Measurements from ENCODE around the gene MYO7A.

The MYO7A gene

DNA sequence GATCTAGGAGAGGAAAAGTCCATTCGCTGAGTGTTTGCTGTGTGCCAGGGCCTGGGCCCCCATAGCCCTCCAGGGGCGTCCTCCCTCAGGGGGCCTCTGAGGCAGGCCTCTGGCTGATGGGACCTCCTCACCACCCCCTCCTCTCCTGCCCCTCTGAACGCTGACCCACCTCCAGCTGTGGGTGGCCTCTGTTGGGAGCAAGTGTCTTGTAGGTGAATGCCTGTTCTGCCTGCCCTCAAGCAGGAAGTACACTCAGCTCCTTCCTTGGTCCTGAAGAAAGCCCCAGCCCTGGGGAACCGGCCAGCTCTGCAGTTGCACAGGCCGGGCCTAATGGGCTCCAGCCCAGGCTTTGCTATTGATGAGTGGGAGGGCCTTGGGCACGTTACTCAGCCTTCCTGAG is 3.5 kb downstream of the MYO7A start:
- Histone ChIP-seq H3K27me3 (ENCODE audit: insufficient read depth, low read length, poor library complexity, severe bottlenecking) (no peaks in the 10 kb centered on the region), H3K4me2 (ENCODE audit: low read depth, low read length, poor library complexity, severe bottlenecking) (no peak overlapping the region), H3K4me1 (ENCODE audit: insufficient read depth, low read length, poor library complexity, severe bottlenecking) (no peaks in the 10 kb centered on the region), H3F3A (ENCODE audit: low read depth) (no peaks in the 10 kb centered on the region), H3K9me2 (replicated peaks; ENCODE audit: low read depth, low read length) (no peaks in the 10 kb centered on the region), H3K4me3 (ENCODE audit: low read length, poor library complexity, severe bottlenecking) (no peak overlapping the region), H3K36me3 (ENCODE audit: insufficient read depth, low read length) (no peaks in the 10 kb centered on the region), H4K20me1 (ENCODE audit: insufficient read depth, low read length, poor library complexity, severe bottlenecking) (no peaks in the 10 kb centered on the region), H3K79me2 (ENCODE audit: insufficient read depth, low read length) (no peaks in the 10 kb centered on the region), H3K9ac (ENCODE audit: low read depth, low read length, poor library complexity, severe bottlenecking) (no peak overlapping the region), H3K9me3 (ENCODE audit: insufficient read depth, low read depth, low read length) (no peaks in the 10 kb centered on the region), H2AFZ (ENCODE audit: low read length) (no peak overlapping the region)
- TF ChIP-seq EZH2phosphoT487 (IDR thresholded peaks at IDR 0.05; ENCODE audit: borderline replicate concordance), result no peak
- TF ChIP-seq, protein P1, sequence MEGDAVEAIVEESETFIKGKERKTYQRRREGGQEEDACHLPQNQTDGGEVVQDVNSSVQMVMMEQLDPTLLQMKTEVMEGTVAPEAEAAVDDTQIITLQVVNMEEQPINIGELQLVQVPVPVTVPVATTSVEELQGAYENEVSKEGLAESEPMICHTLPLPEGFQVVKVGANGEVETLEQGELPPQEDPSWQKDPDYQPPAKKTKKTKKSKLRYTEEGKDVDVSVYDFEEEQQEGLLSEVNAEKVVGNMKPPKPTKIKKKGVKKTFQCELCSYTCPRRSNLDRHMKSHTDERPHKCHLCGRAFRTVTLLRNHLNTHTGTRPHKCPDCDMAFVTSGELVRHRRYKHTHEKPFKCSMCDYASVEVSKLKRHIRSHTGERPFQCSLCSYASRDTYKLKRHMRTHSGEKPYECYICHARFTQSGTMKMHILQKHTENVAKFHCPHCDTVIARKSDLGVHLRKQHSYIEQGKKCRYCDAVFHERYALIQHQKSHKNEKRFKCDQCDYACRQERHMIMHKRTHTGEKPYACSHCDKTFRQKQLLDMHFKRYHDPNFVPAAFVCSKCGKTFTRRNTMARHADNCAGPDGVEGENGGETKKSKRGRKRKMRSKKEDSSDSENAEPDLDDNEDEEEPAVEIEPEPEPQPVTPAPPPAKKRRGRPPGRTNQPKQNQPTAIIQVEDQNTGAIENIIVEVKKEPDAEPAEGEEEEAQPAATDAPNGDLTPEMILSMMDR (conservative IDR thresholded peaks at IDR 0.05; ENCODE audit: low read length), result no peak

DNA sequence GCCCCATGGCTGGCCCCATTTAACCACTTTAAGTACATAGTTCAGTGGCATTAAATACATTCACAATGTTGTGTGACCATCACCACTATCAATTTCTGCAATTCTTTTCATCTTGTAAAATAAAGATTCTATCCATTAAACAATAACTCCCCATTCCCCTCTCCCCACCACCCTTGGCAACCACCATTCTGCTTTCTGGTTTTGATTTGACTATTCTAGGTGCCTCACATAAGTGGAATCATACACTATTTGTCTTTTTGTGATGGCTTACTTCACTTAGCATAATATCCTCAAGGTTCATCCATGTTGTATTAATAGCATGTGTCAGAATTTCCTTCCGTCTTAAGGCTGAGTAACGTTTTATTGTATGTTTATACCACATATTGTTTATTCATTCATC is 7.0 kb downstream of the MYO7A start:
- Histone ChIP-seq H3K9ac (ENCODE audit: low read depth, low read length, poor library complexity, severe bottlenecking) (no peak overlapping the region), H3K79me2 (ENCODE audit: insufficient read depth, low read length) (no peaks in the 10 kb centered on the region), H3K27me3 (ENCODE audit: insufficient read depth, low read length, poor library complexity, severe bottlenecking) (no peaks in the 10 kb centered on the region), H3K4me1 (ENCODE audit: insufficient read depth, low read length, poor library complexity, severe bottlenecking) (peaks cover 5% of the 10 kb centered on the region), H4K20me1 (ENCODE audit: insufficient read depth, low read length, poor library complexity, severe bottlenecking) (no peaks in the 10 kb centered on the region), H3K36me3 (ENCODE audit: insufficient read depth, low read length) (no peaks in the 10 kb centered on the region), H3F3A (ENCODE audit: low read depth) (no peaks in the 10 kb centered on the region), H2AFZ (ENCODE audit: low read length) (no peak overlapping the region), H3K4me3 (ENCODE audit: low read length, poor library complexity, severe bottlenecking) (no peak overlapping the region), H3K9me2 (replicated peaks; ENCODE audit: low read depth, low read length) (no peaks in the 10 kb centered on the region), H3K9me3 (ENCODE audit: insufficient read depth, low read depth, low read length) (no peaks in the 10 kb centered on the region), H3K4me2 (ENCODE audit: low read depth, low read length, poor library complexity, severe bottlenecking) (no peak overlapping the region)
- TF ChIP-seq, protein P1 (conservative IDR thresholded peaks at IDR 0.05; ENCODE audit: low read length), result no peak
- no peak for TF ChIP-seq EZH2phosphoT487 (IDR thresholded peaks at IDR 0.05; ENCODE audit: borderline replicate concordance)

DNA sequence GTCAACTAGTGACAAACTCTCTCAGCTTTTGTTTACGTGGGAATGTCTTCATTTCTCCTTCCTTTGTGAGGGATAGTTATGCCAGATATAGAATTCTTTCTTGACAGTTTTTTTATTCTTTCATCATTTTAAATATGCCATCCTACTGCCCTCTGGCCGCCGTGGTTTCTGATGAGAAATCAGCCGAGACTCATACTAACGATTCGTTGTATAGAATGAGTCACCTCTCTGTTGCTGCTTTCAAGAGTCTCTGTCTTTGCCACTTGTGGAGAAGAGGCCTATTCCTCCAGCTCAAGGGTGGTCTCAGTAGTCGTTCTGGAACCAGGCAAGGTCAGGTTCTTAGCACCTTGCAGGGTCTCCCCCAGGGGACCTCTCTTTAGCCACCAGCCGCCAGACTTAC is 8.0 kb downstream of the MYO7A start:
- no peaks in the 10 kb centered on the region for H3K79me2 ChIP-seq (ENCODE audit: insufficient read depth, low read length)
- no peaks in the 10 kb centered on the region for H4K20me1 ChIP-seq (ENCODE audit: insufficient read depth, low read length, poor library complexity, severe bottlenecking)
- H3K4me3 ChIP-seq (ENCODE audit: low read length, poor library complexity, severe bottlenecking), result no peak overlapping the region
- no peak overlapping the region for H3K9ac ChIP-seq (ENCODE audit: low read depth, low read length, poor library complexity, severe bottlenecking)
- H3K4me1 ChIP-seq (ENCODE audit: insufficient read depth, low read length, poor library complexity, severe bottlenecking), result peaks cover 13% of the 10 kb centered on the region
- H3K9me2 ChIP-seq (replicated peaks; ENCODE audit: low read depth, low read length), result no peaks in the 10 kb centered on the region
- no peak overlapping the region for H3K4me2 ChIP-seq (ENCODE audit: low read depth, low read length, poor library complexity, severe bottlenecking)
- H3K9me3 ChIP-seq (ENCODE audit: insufficient read depth, low read depth, low read length), result no peaks in the 10 kb centered on the region
- no peaks in the 10 kb centered on the region for H3K27me3 ChIP-seq (ENCODE audit: insufficient read depth, low read length, poor library complexity, severe bottlenecking)
- H3F3A ChIP-seq (ENCODE audit: low read depth), result no peaks in the 10 kb centered on the region
- H3K36me3 ChIP-seq (ENCODE audit: insufficient read depth, low read length), result no peaks in the 10 kb centered on the region
- TF ChIP-seq, protein P1 (conservative IDR thresholded peaks at IDR 0.05; ENCODE audit: low read length), result no peak
- H2AFZ ChIP-seq (ENCODE audit: low read length), result no peak overlapping the region

Measured in Loucy (cell line).